Heart left ventricle (tissue), 13 donors: ENCODE data around the gene NPAS2.

Source experiments
- POLR2A ChIP-seq, 2 donors: fragments of 450-650 bp; IDR thresholded peaks; one replicate each; pipeline ENCODE4 v1.6.1; 2017; ENCODE audit warnings: antibody characterized with exemption in 2 of 2, mild to moderate bottlenecking in 2 of 2, moderate library complexity in 2 of 2
- TF ChIP-seq, protein P1 (sequence below), 12 donors: fragments of 200-600 bp; sonication (generic) in 4 of 12; IDR thresholded peaks; one replicate each; pipeline versions ENCODE4 v1.5.0 to v1.8.0; 2018 to 2022; ENCODE audit warnings: antibody characterized with exemption in 12 of 12, mild to moderate bottlenecking in 5 of 12
- donor health status: ischemic (EF 13 %, LVEDD 7.1; RV severe dilation, severe dysfunction).
- donor health status: DM: no; HTN: yes; CAD: no.
- donor health status: DM: no; HTN: no; CAD: no.
- donor health status: ischemic (EF 25% LVEDD 6.9; RV normal size, moderate dysfunction).
- donor health status: ischemic (EF 25% LVEDD 5.7; RV mildly dilated, moderate dysfunction).
- donor health status: ischemic (EF 35%, LVEDD 5.7; RV mildly dilated, moderate dysfunction).
- donor health status: nonischemic (EF 11% LVEDD 7.7; RV severe dilation, severe dysfunction).
- donor health status: DM: yes; HTN: yes; CAD: no.
- donor health status: PGD.
- donor health status: ischemic (EF 29% LVEDD 5.4; RV normal size, mild dysfunction).
- donor health status: nonischemic (EF 23%, LVEDD 6.1; RV moderate dilation, normal function).

DNA sequence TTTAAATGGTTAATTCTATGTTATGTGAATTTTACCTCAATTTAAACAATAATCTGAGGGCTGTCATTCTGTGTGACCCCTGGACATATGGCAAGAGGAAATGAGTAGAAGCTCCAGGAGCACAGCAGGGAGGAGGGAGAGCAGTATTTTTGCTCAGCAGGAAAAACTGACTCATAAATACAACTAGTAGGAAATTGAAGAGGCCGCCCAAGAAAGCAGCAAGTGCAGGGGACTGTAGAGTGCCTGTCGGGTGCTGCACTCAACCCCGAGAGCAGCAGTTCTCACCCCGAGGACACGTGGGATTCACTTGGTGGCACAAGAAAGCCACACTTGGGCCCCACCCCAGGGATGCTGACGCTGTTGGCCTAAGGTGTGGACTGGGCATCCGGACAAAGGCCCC is 60.8 kb downstream of the NPAS2 start:
- TF ChIP-seq, protein P1, sequence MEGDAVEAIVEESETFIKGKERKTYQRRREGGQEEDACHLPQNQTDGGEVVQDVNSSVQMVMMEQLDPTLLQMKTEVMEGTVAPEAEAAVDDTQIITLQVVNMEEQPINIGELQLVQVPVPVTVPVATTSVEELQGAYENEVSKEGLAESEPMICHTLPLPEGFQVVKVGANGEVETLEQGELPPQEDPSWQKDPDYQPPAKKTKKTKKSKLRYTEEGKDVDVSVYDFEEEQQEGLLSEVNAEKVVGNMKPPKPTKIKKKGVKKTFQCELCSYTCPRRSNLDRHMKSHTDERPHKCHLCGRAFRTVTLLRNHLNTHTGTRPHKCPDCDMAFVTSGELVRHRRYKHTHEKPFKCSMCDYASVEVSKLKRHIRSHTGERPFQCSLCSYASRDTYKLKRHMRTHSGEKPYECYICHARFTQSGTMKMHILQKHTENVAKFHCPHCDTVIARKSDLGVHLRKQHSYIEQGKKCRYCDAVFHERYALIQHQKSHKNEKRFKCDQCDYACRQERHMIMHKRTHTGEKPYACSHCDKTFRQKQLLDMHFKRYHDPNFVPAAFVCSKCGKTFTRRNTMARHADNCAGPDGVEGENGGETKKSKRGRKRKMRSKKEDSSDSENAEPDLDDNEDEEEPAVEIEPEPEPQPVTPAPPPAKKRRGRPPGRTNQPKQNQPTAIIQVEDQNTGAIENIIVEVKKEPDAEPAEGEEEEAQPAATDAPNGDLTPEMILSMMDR (IDR thresholded peaks at IDR 0.05), result no peak
- no peak for TF ChIP-seq POLR2A (IDR thresholded peaks at IDR 0.05)
